ENCODE measurements around the gene P4HB. TPM values are rescaled to one million over a fixed set of nuclear protein-coding genes. Genes with fewer than 3 reads are reported as not detected.

P4HB gene
- polyA plus RNA-seq, 1 donor: 737 TPM

GRCh38 chr17:81898029-81898866, 37.9 kb upstream of the P4HB start:
- WGBS (ENCODE audit: insufficient coverage, low lambda C conversion rate): no CpG with 5 or more reads among the region's 19 CpGs
- peaks cover 56% of the 10 kb centered on the region for H3K36me3 ChIP-seq (ENCODE audit: control insufficient read depth, insufficient read depth, low read length)

GRCh38 chr17:81895400-81895799, 35.1 kb upstream of the P4HB start:
- peaks cover 55% of the 10 kb centered on the region for H3K36me3 ChIP-seq (ENCODE audit: control insufficient read depth, insufficient read depth, low read length)

More at GRCh38 chr17:81898029-81898866, 37.9 kb upstream of the P4HB start:
- DNase-seq: no peak
- no peak overlapping the region for H3K27ac ChIP-seq (ENCODE audit: low read length)
- H3K9me3 ChIP-seq (ENCODE audit: control insufficient read depth, low read depth, low read length): peaks cover 6% of the 10 kb centered on the region
- H3K4me3 ChIP-seq (ENCODE audit: low read length): no peak overlapping the region
- H3K27me3 ChIP-seq (ENCODE audit: control insufficient read depth, insufficient read depth, low read length): peaks cover 19% of the 10 kb centered on the region
- peaks cover 8% of the 10 kb centered on the region for H3K4me1 ChIP-seq (ENCODE audit: control insufficient read depth, insufficient read depth, low read length)

GRCh38 chr17:81891303-81891552, 30.9 kb upstream of the P4HB start:
- no peak overlapping the region for H3K27ac ChIP-seq (ENCODE audit: low read length)

More at GRCh38 chr17:81895400-81895799, 35.1 kb upstream of the P4HB start:
- H3K9me3 ChIP-seq (ENCODE audit: control insufficient read depth, low read depth, low read length): no peaks in the 10 kb centered on the region
- H3K4me1 ChIP-seq (ENCODE audit: control insufficient read depth, insufficient read depth, low read length): peaks cover 6% of the 10 kb centered on the region
- no peak overlapping the region for H3K27ac ChIP-seq (ENCODE audit: low read length)
- no peak overlapping the region for H3K4me3 ChIP-seq (ENCODE audit: low read length)
- DNase-seq: no peak
- H3K27me3 ChIP-seq (ENCODE audit: control insufficient read depth, insufficient read depth, low read length): no peaks in the 10 kb centered on the region
- 100% methylated on average over 1 of the region's 11 CpGs for WGBS (ENCODE audit: insufficient coverage, low lambda C conversion rate)

GRCh38 chr17:81890447-81891302, 30.3 kb upstream of the P4HB start:
- Histone ChIP-seq H3K9me3 (ENCODE audit: control insufficient read depth, low read depth, low read length) (no peaks in the 10 kb centered on the region), H3K27me3 (ENCODE audit: control insufficient read depth, insufficient read depth, low read length) (no peaks in the 10 kb centered on the region), H3K36me3 (ENCODE audit: control insufficient read depth, insufficient read depth, low read length) (peaks cover 63% of the 10 kb centered on the region), H3K27ac (ENCODE audit: low read length) (peak overlapping the region; percentile 36), H3K4me3 (ENCODE audit: low read length) (peak overlapping the region; percentile 75), H3K4me1 (ENCODE audit: control insufficient read depth, insufficient read depth, low read length) (peaks cover 15% of the 10 kb centered on the region)
- WGBS (ENCODE audit: insufficient coverage, low lambda C conversion rate): no CpG with 5 or more reads among the region's 69 CpGs
- DNase-seq: no peak

More at GRCh38 chr17:81891303-81891552, 30.9 kb upstream of the P4HB start:
- Histone ChIP-seq H3K4me3 (ENCODE audit: low read length) (peak overlapping the region; percentile 75), H3K27me3 (ENCODE audit: control insufficient read depth, insufficient read depth, low read length) (no peaks in the 10 kb centered on the region), H3K9me3 (ENCODE audit: control insufficient read depth, low read depth, low read length) (no peaks in the 10 kb centered on the region), H3K4me1 (ENCODE audit: control insufficient read depth, insufficient read depth, low read length) (peaks cover 15% of the 10 kb centered on the region), H3K36me3 (ENCODE audit: control insufficient read depth, insufficient read depth, low read length) (peaks cover 58% of the 10 kb centered on the region)
- no CpG with 5 or more reads among the region's 40 CpGs for WGBS (ENCODE audit: insufficient coverage, low lambda C conversion rate)
- no peak for DNase-seq

GRCh38 chr17:81889602-81890001, 29.3 kb upstream of the P4HB start:
- Histone ChIP-seq H3K36me3 (ENCODE audit: control insufficient read depth, insufficient read depth, low read length) (peaks cover 67% of the 10 kb centered on the region), H3K27me3 (ENCODE audit: control insufficient read depth, insufficient read depth, low read length) (no peaks in the 10 kb centered on the region), H3K9me3 (ENCODE audit: control insufficient read depth, low read depth, low read length) (no peaks in the 10 kb centered on the region), H3K4me3 (ENCODE audit: low read length) (peak overlapping the region; percentile 7), H3K27ac (ENCODE audit: low read length) (no peak overlapping the region), H3K4me1 (ENCODE audit: control insufficient read depth, insufficient read depth, low read length) (peaks cover 15% of the 10 kb centered on the region)
- WGBS (ENCODE audit: insufficient coverage, low lambda C conversion rate): no CpG with 5 or more reads among the region's 9 CpGs
- no peak for DNase-seq

- Histone ChIP-seq H3K4me1 (ENCODE audit: control insufficient read depth, insufficient read depth, low read length) (peaks cover 15% of the 10 kb centered on the region), H3K9me3 (ENCODE audit: control insufficient read depth, low read depth, low read length) (no peaks in the 10 kb centered on the region), H3K36me3 (ENCODE audit: control insufficient read depth, insufficient read depth, low read length) (peaks cover 66% of the 10 kb centered on the region), H3K4me3 (ENCODE audit: low read length) (no peak overlapping the region), H3K27me3 (ENCODE audit: control insufficient read depth, insufficient read depth, low read length) (no peaks in the 10 kb centered on the region), H3K27ac (ENCODE audit: low read length) (no peak overlapping the region)
- DNase-seq: no peak
- 100% methylated on average over 1 of the region's 16 CpGs for WGBS (ENCODE audit: insufficient coverage, low lambda C conversion rate)
Observed at GRCh38 chr17:81888988-81889595, 28.8 kb upstream of the P4HB start.

GRCh38 chr17:81888105-81888987, 28.0 kb upstream of the P4HB start:
- 100% methylated on average over 1 of the region's 44 CpGs for WGBS (ENCODE audit: insufficient coverage, low lambda C conversion rate)
- peaks cover 60% of the 10 kb centered on the region for H3K36me3 ChIP-seq (ENCODE audit: control insufficient read depth, insufficient read depth, low read length)
- H3K4me3 ChIP-seq (ENCODE audit: low read length): no peak overlapping the region
- peaks cover 15% of the 10 kb centered on the region for H3K4me1 ChIP-seq (ENCODE audit: control insufficient read depth, insufficient read depth, low read length)
- no peaks in the 10 kb centered on the region for H3K9me3 ChIP-seq (ENCODE audit: control insufficient read depth, low read depth, low read length)
- H3K27me3 ChIP-seq (ENCODE audit: control insufficient read depth, insufficient read depth, low read length): no peaks in the 10 kb centered on the region
- no peak overlapping the region for H3K27ac ChIP-seq (ENCODE audit: low read length)
- no peak for DNase-seq

- WGBS (ENCODE audit: insufficient coverage, low lambda C conversion rate): no CpG with 5 or more reads among the region's 11 CpGs
Observed at GRCh38 chr17:81885869-81886548, 25.7 kb upstream of the P4HB start.

GRCh38 chr17:81885454-81885853, 25.1 kb upstream of the P4HB start:
- WGBS (ENCODE audit: insufficient coverage, low lambda C conversion rate): no CpG with 5 or more reads among the region's 10 CpGs
- no peak overlapping the region for H3K4me3 ChIP-seq (ENCODE audit: low read length)
- peaks cover 10% of the 10 kb centered on the region for H3K4me1 ChIP-seq (ENCODE audit: control insufficient read depth, insufficient read depth, low read length)
- no peak for DNase-seq
- H3K9me3 ChIP-seq (ENCODE audit: control insufficient read depth, low read depth, low read length): no peaks in the 10 kb centered on the region
- H3K27me3 ChIP-seq (ENCODE audit: control insufficient read depth, insufficient read depth, low read length): no peaks in the 10 kb centered on the region
- peaks cover 66% of the 10 kb centered on the region for H3K36me3 ChIP-seq (ENCODE audit: control insufficient read depth, insufficient read depth, low read length)
- H3K27ac ChIP-seq (ENCODE audit: low read length): no peak overlapping the region

More at GRCh38 chr17:81885869-81886548, 25.7 kb upstream of the P4HB start:
- H3K27me3 ChIP-seq (ENCODE audit: control insufficient read depth, insufficient read depth, low read length): no peaks in the 10 kb centered on the region
- H3K27ac ChIP-seq (ENCODE audit: low read length): no peak overlapping the region
- no peak overlapping the region for H3K4me3 ChIP-seq (ENCODE audit: low read length)
- no peak for DNase-seq
- peaks cover 64% of the 10 kb centered on the region for H3K36me3 ChIP-seq (ENCODE audit: control insufficient read depth, insufficient read depth, low read length)
- peaks cover 12% of the 10 kb centered on the region for H3K4me1 ChIP-seq (ENCODE audit: control insufficient read depth, insufficient read depth, low read length)
- H3K9me3 ChIP-seq (ENCODE audit: control insufficient read depth, low read depth, low read length): no peaks in the 10 kb centered on the region
